Endothelial cell of umbilical vein (primary cell): ENCODE measurements around the gene CERK. TPM values are rescaled to one million over a fixed set of nuclear protein-coding genes. Genes with fewer than 3 reads are reported as not detected.

ENCODE experiments used
- BruUV-seq: library from RNA; stranded (reverse); fragments of 400-500 nt; replicated peaks from 2 replicates; lab custom pipeline; 2021; lab: Mats Ljungman, UMichigan
- CTCF ChIA-PET: fragments of 300-600, 350-600 bp; sonication (Branson Sonifier 250); formaldehyde crosslinking; loops from one replicate; lab custom pipeline; 2021; ENCODE audit warnings: antibody characterized with exemption, inconsistent platforms; lab: Charles Lee
- POLR2A ChIA-PET: fragments of 300-600, 350-600 bp; sonication (Branson Sonifier 250); formaldehyde crosslinking; loops from one replicate; lab custom pipeline; 2021; ENCODE audit warnings: antibody characterized with exemption, inconsistent platforms; lab: Charles Lee
- DNase-seq: peaks from one replicate; pipeline ENCODE4 v3.0.0-alpha.2; 2011; ENCODE audit warnings: low read depth, low spot score
- FAIRE-seq: peaks from 2 replicates; lab custom pipeline; 2011; peaks lifted over from hg19 to GRCh38; lab: Jason Lieb, UNC
- H2AFZ ChIP-seq: 2 replicates; pipeline ENCODE4 v1.6.0; 2012; ENCODE audit warnings: low read depth, low read length, control low read depth, inconsistent platforms
- H3K27ac ChIP-seq: 2 replicates; pipeline ENCODE4 v1.5.1; 2011; ENCODE audit warnings: low read depth, mild to moderate bottlenecking, control low read depth, low read length, moderate library complexity; ENCODE audit not compliant: insufficient read depth
- H3K27me3 ChIP-seq, 2 experiments: 2 replicates each; pipeline versions ENCODE4 v1.6.0 to v1.6.1; 2011; ENCODE audit warnings: low read length in 2 of 2, mixed read lengths in 1 of 2; ENCODE audit not compliant: control insufficient read depth in 2 of 2, insufficient read depth in 2 of 2
- H3K36me3 ChIP-seq, 2 experiments: 2 replicates in 1 of 2; 3 replicates in 1 of 2; pipeline ENCODE4 v1.5.1; 2011; ENCODE audit warnings: low read length in 2 of 2, mild to moderate bottlenecking in 1 of 2, moderate library complexity in 1 of 2; ENCODE audit not compliant: control insufficient read depth in 2 of 2, insufficient read depth in 2 of 2; ENCODE audit errors: extremely low read depth in 1 of 2
- H3K4me1 ChIP-seq: 3 replicates; pipeline ENCODE4 v1.5.1; 2011; ENCODE audit warnings: mild to moderate bottlenecking, low read length; ENCODE audit not compliant: control insufficient read depth, insufficient read depth; ENCODE audit errors: extremely low read depth
- H3K4me2 ChIP-seq: 2 replicates; pipeline ENCODE4 v1.6.1; 2011; ENCODE audit warnings: low read length, control low read depth, mixed read lengths; ENCODE audit not compliant: insufficient read depth
- H3K4me3 ChIP-seq, 3 experiments: fragments of 200-600 bp in 1 of 3; sonication (generic), shearing (Covaris generic) in 1 of 3; replicated peaks in 1 of 3; 2 replicates each; pipeline ENCODE4 v1.5.1; 2011 to 2016; ENCODE audit warnings: control low read depth in 3 of 3, low read length in 3 of 3, mild to moderate bottlenecking in 2 of 3, inconsistent platforms in 1 of 3, low read depth in 1 of 3, moderate library complexity in 1 of 3; ENCODE audit not compliant: insufficient read depth in 1 of 3
- H3K79me2 ChIP-seq: 2 replicates; pipeline ENCODE4 v1.6.0; 2012; ENCODE audit warnings: low read length, inconsistent platforms; ENCODE audit not compliant: control insufficient read depth, insufficient read depth
- H3K9ac ChIP-seq: replicated peaks from 2 replicates; pipeline ENCODE3; 2011; ENCODE audit warnings: low read length, control low read depth; ENCODE audit not compliant: insufficient read depth; ENCODE audit errors: extremely low read depth
- H3K9me1 ChIP-seq: replicated peaks from 3 replicates; pipeline ENCODE4 v1.6.0; 2011; ENCODE audit warnings: mild to moderate bottlenecking, low read length; ENCODE audit not compliant: control insufficient read depth, insufficient read depth; ENCODE audit errors: extremely low read depth
- H3K9me3 ChIP-seq: replicated peaks from 2 replicates; pipeline ENCODE4 v1.5.1; 2012; ENCODE audit warnings: low read length, inconsistent platforms; ENCODE audit not compliant: control insufficient read depth, insufficient read depth
- H4K20me1 ChIP-seq: replicated peaks from 2 replicates; pipeline ENCODE3; 2011; ENCODE audit warnings: mild to moderate bottlenecking, low read length; ENCODE audit not compliant: control insufficient read depth, insufficient read depth; ENCODE audit errors: extremely low read depth
- EZH2 ChIP-seq: IDR thresholded peaks from 2 replicates; pipeline ENCODE4 v1.6.1; 2012; ENCODE audit warnings: borderline replicate concordance, low read depth, mild to moderate bottlenecking, moderate library complexity, low read length, inconsistent platforms; ENCODE audit not compliant: severe bottlenecking
- FOS ChIP-seq: IDR thresholded peaks from 2 replicates; pipeline ENCODE4 v1.6.1; 2011; ENCODE audit warnings: mild to moderate bottlenecking, low read length, moderate library complexity, borderline replicate concordance; ENCODE audit not compliant: insufficient read depth
- GATA2 ChIP-seq: IDR thresholded peaks from 2 replicates; pipeline ENCODE4 v1.7.0; 2011; ENCODE audit warnings: low read depth, mild to moderate bottlenecking, moderate library complexity, mixed read lengths, low read length; ENCODE audit not compliant: insufficient read length, insufficient read depth
- JUN ChIP-seq: IDR thresholded peaks from 2 replicates; pipeline ENCODE4 v1.6.1; 2011; ENCODE audit warnings: borderline replicate concordance, low read depth; ENCODE audit not compliant: insufficient read length, insufficient read depth
- MYC ChIP-seq: IDR thresholded peaks from one replicate; pipeline ENCODE4 v1.6.1; 2011; ENCODE audit warnings: mild to moderate bottlenecking, low read depth, low read length
- POLR2A ChIP-seq: IDR thresholded peaks from 2 replicates; pipeline ENCODE4 v1.6.1; 2012; ENCODE audit warnings: low read depth, mild to moderate bottlenecking, control low read depth, low read length
- POLR2AphosphoS5 ChIP-seq: IDR thresholded peaks from 2 replicates; pipeline ENCODE4 v1.6.1; 2012; ENCODE audit warnings: low read depth, mild to moderate bottlenecking, control low read depth, low read length, moderate library complexity; ENCODE audit not compliant: insufficient read depth
- dilution Hi-C: fragments of 300-500 bp; cut with MboI; formaldehyde crosslinking; loops from one replicate; pipeline ENCODE4 v1.15.0; 2019; ENCODE audit warnings: low sequenced_read_pairs; ENCODE audit not compliant: extremely low pct_ligation_motif_present
- intact Hi-C: fragments of 100-400 bp; cut with micrococcal nuclease; formaldehyde crosslinking; loops from one replicate; pipeline ENCODE4 v1.10.0; 2022
- polyA plus RNA-seq, 4 experiments: library from polyadenylated mRNA; depleted of rRNA in 3 of 4; stranded (reverse) in 3 of 4; unstranded in 1 of 4; fragments of >200 nt; gene quantifications; 2 replicates each; pipeline versions ENCODE4 v1.2.1 to v1.2.3, GENCODE V29; 2011 to 2012; ENCODE audit warnings: missing spikeins in 1 of 4
- total RNA-seq: library from RNA; stranded (reverse); gene quantifications from 2 replicates; pipeline ENCODE4 v1.2.3, GENCODE V29; 2021
- TF ChIP-seq, protein P1 (sequence below): IDR thresholded peaks from 2 replicates; pipeline ENCODE4 v1.6.1; 2011; ENCODE audit not compliant: insufficient read depth, insufficient read length
- TF ChIP-seq, protein P2 (sequence below), 2 donors: IDR thresholded peaks; 1 replicate in 1 of 2; 2 replicates in 1 of 2; pipeline ENCODE4 v1.5.1; 2011; ENCODE audit warnings: low read length in 2 of 2, mild to moderate bottlenecking in 2 of 2, moderate library complexity in 2 of 2, control low read depth in 1 of 2, inconsistent platforms in 1 of 2, low read depth in 1 of 2; ENCODE audit not compliant: insufficient read depth in 1 of 2; ENCODE audit errors: extremely low read depth in 1 of 2

The CERK gene
- total and polyA plus RNA-seq, 2 donors (not counting 3 experiments of a cell fraction or from before 2014, with no cell fraction given) = 61.1 to 88.0 TPM

DNA sequence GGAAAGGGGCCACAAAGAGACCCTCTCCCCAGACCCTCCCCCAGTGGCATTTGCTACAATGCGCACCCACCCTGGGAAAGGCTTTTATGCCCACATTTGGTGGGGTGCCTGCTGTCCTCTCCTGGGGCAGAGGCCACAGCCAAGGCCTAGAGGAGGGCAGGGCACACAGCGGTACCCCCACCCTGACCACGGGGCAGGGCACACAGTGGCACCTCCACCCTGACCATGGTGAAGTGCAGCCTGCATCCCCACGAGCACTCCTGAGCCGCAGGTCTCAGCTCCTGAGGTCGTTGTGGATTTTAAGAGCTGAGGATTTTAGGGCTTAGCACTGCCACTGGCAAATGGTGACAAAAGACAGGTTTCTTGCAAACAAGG lies 34.1 kb downstream of the CERK start:
- dilution Hi-C loops = no loop called here
- Histone ChIP-seq H3K36me3 (peaks cover 42 to 76% of the 10 kb centered on the region in 2 experiments), H3K4me3 (no peak overlapping the region), H3K4me2 (no peak overlapping the region), H3K9ac (no peak overlapping the region), H4K20me1 (no peaks in the 10 kb centered on the region), H3K4me1 (no peaks in the 10 kb centered on the region), H3K9me1 (no peaks in the 10 kb centered on the region), H2AFZ (no peak overlapping the region), H3K9me3 (no peaks in the 10 kb centered on the region), H3K79me2 (peaks cover 13% of the 10 kb centered on the region), H3K27me3 (no peaks in the 10 kb centered on the region), H3K27ac (no peak overlapping the region)
- CTCF ChIA-PET = no interaction called here
- no peak for DNase-seq
- TF ChIP-seq, protein P1, sequence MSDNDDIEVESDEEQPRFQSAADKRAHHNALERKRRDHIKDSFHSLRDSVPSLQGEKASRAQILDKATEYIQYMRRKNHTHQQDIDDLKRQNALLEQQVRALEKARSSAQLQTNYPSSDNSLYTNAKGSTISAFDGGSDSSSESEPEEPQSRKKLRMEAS = no peak
- TF ChIP-seq MYC (no peak), EZH2 (no peak), POLR2A (no peak), POLR2AphosphoS5 (no peak)
- POLR2A ChIA-PET = no interaction called here
- no TSS peak for BruUV-seq
- FAIRE-seq = no peak
- intact Hi-C loops = no loop called here

DNA sequence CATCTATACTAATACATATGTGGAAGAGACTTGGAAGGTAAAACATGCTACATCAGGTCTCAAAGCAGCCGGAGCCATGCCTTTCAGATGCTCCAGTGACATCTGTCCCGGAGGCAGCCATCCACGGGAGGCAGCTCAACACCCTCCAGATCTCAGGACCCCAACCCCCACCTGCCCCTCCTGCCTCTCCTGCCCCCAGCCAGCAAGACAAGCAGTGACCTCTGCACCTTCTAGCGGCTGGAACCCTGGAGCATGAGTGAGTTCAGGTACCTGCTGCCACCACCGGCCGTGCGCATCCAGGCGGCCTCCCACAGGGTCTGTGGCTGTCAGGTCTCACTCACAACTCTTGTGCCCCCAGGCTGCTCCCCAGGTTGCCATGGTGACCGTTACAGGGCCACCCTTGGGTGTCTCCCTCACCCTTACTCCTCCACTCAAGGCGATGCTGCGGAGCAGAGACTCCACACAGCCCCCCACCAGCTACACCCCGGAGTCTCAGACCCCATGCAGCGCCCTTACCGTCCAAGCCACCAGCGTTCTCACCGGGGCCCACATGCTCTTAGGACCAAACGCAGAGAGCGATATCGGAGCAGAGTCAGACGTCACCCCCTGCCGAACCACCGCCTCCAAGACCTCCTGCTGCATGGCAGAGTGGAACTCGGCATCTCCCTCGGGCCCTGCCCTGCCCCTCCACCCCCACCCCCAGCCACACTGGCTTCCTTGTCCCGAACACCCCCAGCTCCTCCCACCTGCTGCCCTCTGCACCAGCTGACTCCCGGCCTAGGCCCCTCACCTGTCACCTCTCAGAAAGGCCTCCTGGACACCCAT lies 34.7 kb downstream of the CERK start:
- POLR2A ChIA-PET = no interaction called here
- intact Hi-C loops = no loop called here
- CTCF ChIA-PET = no interaction called here
- no TSS peak for BruUV-seq
- no peaks in the 10 kb centered on the region for H3K9me3 ChIP-seq
- no peaks in the 10 kb centered on the region for H4K20me1 ChIP-seq
- no peak overlapping the region for H3K4me3 ChIP-seq
- DNase-seq = no peak
- dilution Hi-C loops = no loop called here
- no peak overlapping the region for H2AFZ ChIP-seq
- H3K27ac ChIP-seq = no peak overlapping the region
- H3K36me3 ChIP-seq = peaks cover 38 to 71% of the 10 kb centered on the region in 2 experiments
- H3K9me1 ChIP-seq = no peaks in the 10 kb centered on the region
- H3K9ac ChIP-seq = no peak overlapping the region
- H3K4me2 ChIP-seq = no peak overlapping the region
- FAIRE-seq = no peak
- no peaks in the 10 kb centered on the region for H3K27me3 ChIP-seq
- no peaks in the 10 kb centered on the region for H3K4me1 ChIP-seq
- TF ChIP-seq, protein P1 = no peak
- TF ChIP-seq MYC (no peak), GATA2 (no peak), EZH2 (no peak), FOS (no peak), POLR2A (no peak), POLR2AphosphoS5 (no peak), JUN (no peak)
- TF ChIP-seq, protein P2, sequence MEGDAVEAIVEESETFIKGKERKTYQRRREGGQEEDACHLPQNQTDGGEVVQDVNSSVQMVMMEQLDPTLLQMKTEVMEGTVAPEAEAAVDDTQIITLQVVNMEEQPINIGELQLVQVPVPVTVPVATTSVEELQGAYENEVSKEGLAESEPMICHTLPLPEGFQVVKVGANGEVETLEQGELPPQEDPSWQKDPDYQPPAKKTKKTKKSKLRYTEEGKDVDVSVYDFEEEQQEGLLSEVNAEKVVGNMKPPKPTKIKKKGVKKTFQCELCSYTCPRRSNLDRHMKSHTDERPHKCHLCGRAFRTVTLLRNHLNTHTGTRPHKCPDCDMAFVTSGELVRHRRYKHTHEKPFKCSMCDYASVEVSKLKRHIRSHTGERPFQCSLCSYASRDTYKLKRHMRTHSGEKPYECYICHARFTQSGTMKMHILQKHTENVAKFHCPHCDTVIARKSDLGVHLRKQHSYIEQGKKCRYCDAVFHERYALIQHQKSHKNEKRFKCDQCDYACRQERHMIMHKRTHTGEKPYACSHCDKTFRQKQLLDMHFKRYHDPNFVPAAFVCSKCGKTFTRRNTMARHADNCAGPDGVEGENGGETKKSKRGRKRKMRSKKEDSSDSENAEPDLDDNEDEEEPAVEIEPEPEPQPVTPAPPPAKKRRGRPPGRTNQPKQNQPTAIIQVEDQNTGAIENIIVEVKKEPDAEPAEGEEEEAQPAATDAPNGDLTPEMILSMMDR (IDR thresholded peaks at IDR 0.05; ENCODE audit: extremely low read depth in 1 of 2, insufficient read depth in 1 of 2, low read depth in 1 of 2, low read length in 2 of 2) = no peak
- peaks cover 11% of the 10 kb centered on the region for H3K79me2 ChIP-seq
